GM19438 (cell line): ENCODE measurements around the gene NPHP1.
"Not testable (repeated sequence)": the region's sequence is repeated elsewhere in the genome, so short reads cannot be mapped to it uniquely, and the experiment has no call there.

ENCODE experiments used
- ATAC-seq: cut with Tn5 transposase; IDR thresholded peaks from one replicate; pipeline ENCODE4 v1.9.1; 2021; ENCODE audit warnings: low read depth; ENCODE audit not compliant: unreplicated experiment

The NPHP1 gene

GRCh38 chr2:110140401-110140800 is 64.4 kb downstream of the NPHP1 start:
- no peak for ATAC-seq

GRCh38 chr2:110134025-110134424 is 70.8 kb downstream of the NPHP1 start:
- no peak for ATAC-seq

GRCh38 chr2:110131166-110131565 is 73.6 kb downstream of the NPHP1 start:
- no peak for ATAC-seq

GRCh38 chr2:110130757-110131156 is 74.1 kb downstream of the NPHP1 start:
- no peak for ATAC-seq

GRCh38 chr2:110126906-110127305 is 77.9 kb downstream of the NPHP1 start:
- no peak for ATAC-seq

- no peak for ATAC-seq
Observed at GRCh38 chr2:110126086-110126773, 78.6 kb downstream of the NPHP1 start.

- no peak for ATAC-seq
Observed at GRCh38 chr2:110124939-110125691, 79.7 kb downstream of the NPHP1 start.

GRCh38 chr2:110124038-110124825 is 80.6 kb downstream of the NPHP1 start:
- ATAC-seq: no peak

- ATAC-seq: no peak
Observed at GRCh38 chr2:110121592-110121991, 83.2 kb downstream of the NPHP1 start.

GRCh38 chr2:110121052-110121334 is 83.8 kb downstream of the NPHP1 start:
- no peak for ATAC-seq

GRCh38 chr2:110120171-110121051 is 84.4 kb downstream of the NPHP1 start:
- no peak for ATAC-seq

- ATAC-seq: no peak
Observed at GRCh38 chr2:110116033-110116710, 88.6 kb downstream of the NPHP1 start.

GRCh38 chr2:110115291-110116032 is 89.4 kb downstream of the NPHP1 start, which contains the start of gene MALL:
TSS of gene MALL (minus strand) at chr2:110115822. CDS start at chr2:110115792, 30 bp downstream.
- ATAC-seq: no peak

- no peak for ATAC-seq
Observed at GRCh38 chr2:110114831-110115255, 90.0 kb downstream of the NPHP1 start.

- no peak for ATAC-seq
Observed at GRCh38 chr2:110113961-110114591, 90.7 kb downstream of the NPHP1 start.

- ATAC-seq: not testable (repeated sequence)
Observed at GRCh38 chr2:110108291-110108690, 96.5 kb downstream of the NPHP1 start.

GRCh38 chr2:110107092-110108079 is 97.4 kb downstream of the NPHP1 start:
- no peak for ATAC-seq

GRCh38 chr2:110106642-110107041 is 98.2 kb downstream of the NPHP1 start:
- ATAC-seq: no peak
